Activated naive CD8-positive, alpha-beta T cell treated with anti-CD3 and anti-CD28 coated beads for 36 hours (primary cell): ENCODE results near the gene AHNAK2. TPM values are rescaled to one million over a fixed set of nuclear protein-coding genes. Genes with fewer than 3 reads are reported as not detected.
"Not testable (repeated sequence)": the region's sequence is repeated elsewhere in the genome, so short reads cannot be mapped to it uniquely, and the experiment has no call there.

Source experiments
- DNase-seq: peaks from one replicate; pipeline ENCODE4 v3.0.0; 2021
- H3K27ac Mint-ChIP-seq: one replicate; pipeline ENCODE4 v1.8.0; 2022; ENCODE audit warnings: mild to moderate bottlenecking, moderate library complexity, mixed read lengths
- H3K27me3 Mint-ChIP-seq: one replicate; pipeline ENCODE4 v1.8.0; 2022; ENCODE audit warnings: mild to moderate bottlenecking, mixed read lengths
- H3K36me3 Mint-ChIP-seq: one replicate; pipeline ENCODE4 v1.8.0; 2021; ENCODE audit warnings: mild to moderate bottlenecking, mixed read lengths
- H3K4me1 Mint-ChIP-seq: one replicate; pipeline ENCODE4 v1.8.0; 2021; ENCODE audit warnings: mixed read lengths
- H3K4me3 Mint-ChIP-seq: one replicate; pipeline ENCODE4 v1.8.0; 2022; ENCODE audit warnings: mild to moderate bottlenecking, moderate library complexity, mixed read lengths
- H3K9me3 Mint-ChIP-seq: one replicate; pipeline ENCODE4 v1.8.0; 2022; ENCODE audit warnings: mixed read lengths
- total RNA-seq, 2 experiments: library from RNA; stranded (reverse); gene quantifications; one replicate each; pipeline ENCODE4 v1.2.3, GENCODE V29; 2021

The AHNAK2 gene
- total RNA-seq, 2 experiments from 2014 or later, result 0.02 TPM; not detected in 1

- H3K27ac Mint-ChIP-seq, result no peak overlapping the region
- H3K4me3 Mint-ChIP-seq, result no peak overlapping the region
- peaks cover 1% of the 10 kb centered on the region for H3K9me3 Mint-ChIP-seq
- no peaks in the 10 kb centered on the region for H3K27me3 Mint-ChIP-seq
- H3K36me3 Mint-ChIP-seq, result no peaks in the 10 kb centered on the region
- no peak for DNase-seq
- H3K4me1 Mint-ChIP-seq, result no peaks in the 10 kb centered on the region
Observed at GRCh38 chr14:104892531-104893434, 85.4 kb downstream of the AHNAK2 start.

- Mint-ChIP-seq H3K4me3 (no peak overlapping the region), H3K4me1 (no peaks in the 10 kb centered on the region), H3K27ac (no peak overlapping the region), H3K27me3 (no peaks in the 10 kb centered on the region), H3K9me3 (peaks cover 1% of the 10 kb centered on the region), H3K36me3 (no peaks in the 10 kb centered on the region)
- no peak for DNase-seq
Observed at GRCh38 chr14:104891664-104892530, 86.3 kb downstream of the AHNAK2 start.

- H3K27ac Mint-ChIP-seq, result no peak overlapping the region
- no peaks in the 10 kb centered on the region for H3K36me3 Mint-ChIP-seq
- H3K27me3 Mint-ChIP-seq, result no peaks in the 10 kb centered on the region
- H3K4me1 Mint-ChIP-seq, result no peaks in the 10 kb centered on the region
- no peak overlapping the region for H3K4me3 Mint-ChIP-seq
- no peak for DNase-seq
- peaks cover 1% of the 10 kb centered on the region for H3K9me3 Mint-ChIP-seq
Observed at GRCh38 chr14:104891121-104891551, 87.0 kb downstream of the AHNAK2 start.

- H3K27ac Mint-ChIP-seq, result not testable (repeated sequence)
Observed at GRCh38 chr14:104890292-104890691, 87.9 kb downstream of the AHNAK2 start.

GRCh38 chr14:104889375-104889757, 88.8 kb downstream of the AHNAK2 start:
- Mint-ChIP-seq H3K4me3 (no peak overlapping the region), H3K27ac (no peak overlapping the region)
- no peak for DNase-seq

More at GRCh38 chr14:104890292-104890691, 87.9 kb downstream of the AHNAK2 start:
- H3K4me3 Mint-ChIP-seq, H3K4me1 Mint-ChIP-seq, DNase-seq, H3K36me3 Mint-ChIP-seq, H3K9me3 Mint-ChIP-seq, H3K27me3 Mint-ChIP-seq: not testable (repeated sequence)

DNA sequence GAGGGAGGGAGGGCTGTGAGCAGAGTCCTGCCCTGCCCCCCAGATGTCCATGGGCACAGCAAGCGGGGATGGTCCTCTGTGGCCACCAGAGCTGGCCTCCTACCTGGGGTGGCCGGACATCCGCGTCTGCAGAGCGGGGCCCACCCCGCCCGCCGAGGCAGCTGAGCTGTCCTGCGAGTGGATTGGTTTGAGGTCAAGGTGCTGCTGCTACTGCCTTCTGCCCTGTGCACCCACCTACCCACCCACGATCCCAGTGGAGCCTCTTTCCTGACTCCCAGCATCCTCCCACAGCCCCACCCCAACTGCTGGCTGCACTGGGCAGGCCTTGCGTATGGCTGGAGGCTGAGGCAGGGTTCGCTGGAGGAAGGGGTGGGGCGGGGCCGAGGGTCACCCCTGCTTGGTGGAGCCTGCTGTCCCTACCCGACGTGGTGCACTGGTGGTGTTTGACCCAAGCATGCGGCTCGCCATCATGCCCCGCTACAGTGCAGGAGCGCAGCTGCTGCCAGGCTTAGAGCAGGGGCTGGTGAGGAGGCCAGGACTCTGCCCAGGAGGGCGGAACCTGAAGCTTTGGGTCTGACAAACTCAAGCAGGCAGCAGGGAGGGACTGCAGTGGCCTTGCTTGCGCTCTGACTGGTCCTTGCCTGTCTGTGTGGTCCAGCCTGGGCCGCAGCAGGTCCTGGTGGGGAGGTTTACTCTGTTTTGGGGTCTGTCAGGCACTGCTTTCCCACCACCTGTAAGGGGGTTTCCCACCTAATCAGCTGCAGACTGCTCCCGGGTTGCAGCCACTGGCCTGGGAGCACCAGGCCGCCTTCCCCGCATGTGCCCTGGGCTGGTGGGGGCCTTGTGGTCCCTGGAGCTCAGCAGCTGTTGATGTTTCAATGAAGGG, 89.4 kb downstream of the AHNAK2 start:
- no peak for DNase-seq
- peaks cover 1% of the 10 kb centered on the region for H3K9me3 Mint-ChIP-seq
- H3K27ac Mint-ChIP-seq, result no peak overlapping the region
- H3K4me1 Mint-ChIP-seq, result no peaks in the 10 kb centered on the region
- no peaks in the 10 kb centered on the region for H3K36me3 Mint-ChIP-seq
- no peaks in the 10 kb centered on the region for H3K27me3 Mint-ChIP-seq
- no peak overlapping the region for H3K4me3 Mint-ChIP-seq

More at GRCh38 chr14:104889375-104889757, 88.8 kb downstream of the AHNAK2 start:
- Mint-ChIP-seq H3K36me3 (no peaks in the 10 kb centered on the region), H3K4me1 (no peaks in the 10 kb centered on the region), H3K27me3 (no peaks in the 10 kb centered on the region), H3K9me3 (peaks cover 1% of the 10 kb centered on the region)

DNA sequence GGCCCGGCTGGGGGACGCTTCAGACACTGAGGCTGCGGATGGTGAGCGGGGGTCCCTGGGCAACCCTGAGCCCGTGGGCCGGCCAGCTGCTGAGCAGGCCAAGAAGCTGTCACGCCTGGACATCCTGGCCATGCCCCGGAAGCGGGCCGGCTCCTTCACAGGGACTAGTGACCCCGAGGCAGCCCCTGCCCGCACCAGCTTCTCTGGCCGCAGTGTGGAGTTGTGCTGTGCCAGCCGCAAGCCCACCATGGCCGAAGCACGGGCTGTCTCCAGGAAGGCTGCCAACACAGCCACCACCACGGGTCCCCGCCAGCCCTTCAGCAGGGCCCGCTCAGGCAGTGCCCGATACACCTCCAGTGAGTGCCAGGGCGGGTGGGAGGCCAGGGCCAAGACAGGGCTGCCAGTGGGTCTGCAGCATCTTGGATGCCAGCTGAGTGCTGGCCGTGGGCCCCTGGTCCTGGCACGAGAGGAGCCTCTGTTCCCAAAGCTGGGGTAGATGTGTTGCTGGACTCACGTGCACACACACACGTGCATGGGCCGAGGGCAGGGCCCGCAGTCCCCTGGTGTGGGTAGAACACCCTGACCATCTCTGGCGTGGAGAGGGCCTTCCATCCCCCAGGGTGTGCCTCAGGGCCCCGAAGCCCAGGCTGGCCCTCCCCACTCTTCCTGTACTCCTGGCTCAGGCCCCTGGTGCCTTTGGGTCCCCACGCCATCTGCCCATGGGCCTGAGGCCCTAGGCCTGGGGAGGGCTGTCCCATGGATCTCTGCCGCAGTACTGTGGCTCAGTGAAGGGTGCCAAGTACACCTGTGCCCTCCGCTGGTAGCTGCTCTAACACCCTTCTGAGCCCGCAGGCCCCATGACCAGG, 90.3 kb downstream of the AHNAK2 start:
- Mint-ChIP-seq H3K36me3 (no peaks in the 10 kb centered on the region), H3K27ac (no peak overlapping the region), H3K4me1 (no peaks in the 10 kb centered on the region), H3K4me3 (no peak overlapping the region), H3K27me3 (no peaks in the 10 kb centered on the region), H3K9me3 (peaks cover 1% of the 10 kb centered on the region)
- no peak for DNase-seq

Other genes with a start within 250 kb of the AHNAK2 start
- gene SIVA1, start 225.2 kb downstream of the AHNAK2 start, total RNA-seq, result 100 to 1,000 TPM; 137 to 147 TPM
- gene AKT1, start 182.6 kb downstream of the AHNAK2 start, total RNA-seq, result 100 to 1,000 TPM; 112 TPM
- gene ZBTB42, start 177.3 kb downstream of the AHNAK2 start, total RNA-seq, result 1 to 10 TPM; 1.1 to 1.4 TPM
- gene CEP170B, start 113.1 kb downstream of the AHNAK2 start, total RNA-seq, result 1 to 10 TPM; 4.6 to 4.7 TPM
- gene PLD4, start 53.5 kb downstream of the AHNAK2 start, total RNA-seq, result not detected
- gene CLBA1, start 7.4 kb upstream of the AHNAK2 start, total RNA-seq, result 1 to 10 TPM; 1.5 to 1.9 TPM
- gene CDCA4, start 42.7 kb upstream of the AHNAK2 start, total RNA-seq, result 10 to 100 TPM; 89.7 to 89.8 TPM
- gene GPR132, start 87.1 kb upstream of the AHNAK2 start, total RNA-seq, result 10 to 100 TPM; 23.9 to 24.1 TPM
- gene JAG2, start 190.4 kb upstream of the AHNAK2 start, total RNA-seq, result 1 to 10 TPM; 2.3 to 2.5 TPM
- gene NUDT14, start 202.9 kb upstream of the AHNAK2 start, total RNA-seq, result 1 to 10 TPM; 8.6 to 9.1 TPM